Measurements from ENCODE around the gene FANCC.

DNA sequence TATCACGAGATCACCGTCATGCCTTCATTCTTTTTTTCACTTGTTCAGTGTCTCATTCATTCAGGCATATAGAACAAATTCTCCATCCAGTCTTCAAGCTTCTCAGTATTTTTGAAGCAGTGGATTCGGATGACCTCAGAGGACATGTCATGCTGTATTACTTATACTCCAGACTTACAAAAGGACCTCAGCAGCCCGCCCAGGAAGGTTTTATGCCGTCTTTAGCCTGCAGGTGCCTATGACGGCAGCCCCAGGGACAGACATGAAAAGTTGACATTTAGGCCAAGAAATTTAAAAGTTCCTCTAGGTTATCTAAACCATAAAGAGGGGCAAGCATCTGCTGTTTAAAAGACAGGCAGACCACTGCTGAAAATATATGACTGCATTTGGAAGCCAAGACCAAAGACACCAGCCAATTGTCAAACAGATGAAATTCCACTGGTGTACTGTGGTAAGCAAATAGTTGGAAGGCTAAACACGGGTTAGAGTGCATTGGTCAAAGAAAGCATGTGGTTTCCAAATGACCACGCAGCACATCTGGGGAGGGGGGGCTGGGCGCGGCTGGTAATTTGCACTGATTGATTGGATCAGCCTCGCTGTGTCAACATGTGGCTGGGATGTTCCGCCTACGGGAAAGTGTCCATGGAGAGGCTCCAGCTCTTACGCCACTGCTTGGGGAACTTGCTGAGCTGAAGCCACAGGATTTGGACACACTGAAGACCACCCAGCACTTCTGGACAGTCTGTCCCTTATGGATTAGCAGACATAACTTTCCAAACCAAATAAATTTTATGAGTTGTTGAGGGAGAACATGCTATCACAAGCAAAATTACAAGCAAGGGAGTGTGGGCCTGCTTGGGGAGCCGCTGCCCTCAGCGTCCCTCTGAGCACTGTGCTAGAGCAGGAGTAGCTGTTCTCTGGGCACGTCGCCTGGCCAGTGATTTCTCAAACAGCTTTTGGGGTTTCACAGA lies 173.6 kb downstream of the FANCC start:
- TF ChIP-seq, protein P1, sequence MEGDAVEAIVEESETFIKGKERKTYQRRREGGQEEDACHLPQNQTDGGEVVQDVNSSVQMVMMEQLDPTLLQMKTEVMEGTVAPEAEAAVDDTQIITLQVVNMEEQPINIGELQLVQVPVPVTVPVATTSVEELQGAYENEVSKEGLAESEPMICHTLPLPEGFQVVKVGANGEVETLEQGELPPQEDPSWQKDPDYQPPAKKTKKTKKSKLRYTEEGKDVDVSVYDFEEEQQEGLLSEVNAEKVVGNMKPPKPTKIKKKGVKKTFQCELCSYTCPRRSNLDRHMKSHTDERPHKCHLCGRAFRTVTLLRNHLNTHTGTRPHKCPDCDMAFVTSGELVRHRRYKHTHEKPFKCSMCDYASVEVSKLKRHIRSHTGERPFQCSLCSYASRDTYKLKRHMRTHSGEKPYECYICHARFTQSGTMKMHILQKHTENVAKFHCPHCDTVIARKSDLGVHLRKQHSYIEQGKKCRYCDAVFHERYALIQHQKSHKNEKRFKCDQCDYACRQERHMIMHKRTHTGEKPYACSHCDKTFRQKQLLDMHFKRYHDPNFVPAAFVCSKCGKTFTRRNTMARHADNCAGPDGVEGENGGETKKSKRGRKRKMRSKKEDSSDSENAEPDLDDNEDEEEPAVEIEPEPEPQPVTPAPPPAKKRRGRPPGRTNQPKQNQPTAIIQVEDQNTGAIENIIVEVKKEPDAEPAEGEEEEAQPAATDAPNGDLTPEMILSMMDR (IDR thresholded peaks at IDR 0.05) = no peak
- no peak for TF ChIP-seq POLR2A (IDR thresholded peaks at IDR 0.05)
